C4-2B (cell line): Measurements from ENCODE around the gene SLC39A11.

Source experiments
- ZFX ChIP-seq: fragments of 450-650 bp; IDR thresholded peaks from 2 replicates; pipeline ENCODE4 v1.6.1; 2017
- TF ChIP-seq, protein P1 (sequence below): fragments of 450-650 bp; conservative IDR thresholded peaks from 2 replicates; pipeline ENCODE4 v1.5.1; 2017; ENCODE audit warnings: mild to moderate bottlenecking

DNA sequence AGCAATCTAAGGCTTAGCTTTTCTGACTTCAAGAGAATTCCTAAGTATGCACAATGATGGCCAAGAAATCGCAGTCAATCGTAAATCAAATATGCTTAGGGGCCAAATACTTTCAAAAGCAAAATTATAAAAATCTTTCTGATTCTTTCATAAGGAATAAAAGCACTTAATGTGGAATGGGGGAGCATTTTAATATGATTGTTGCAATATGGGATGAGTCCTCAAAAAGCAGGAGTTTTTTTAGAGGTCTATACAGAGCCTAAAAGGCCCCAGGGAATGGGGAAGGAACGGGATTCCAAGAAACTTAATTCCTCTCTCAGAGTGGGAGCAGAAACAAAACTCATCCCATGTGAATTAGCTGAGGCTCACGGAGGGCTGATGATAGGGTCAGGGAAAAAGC is 14.7 kb upstream of the SLC39A11 start:
- TF ChIP-seq, protein P1, sequence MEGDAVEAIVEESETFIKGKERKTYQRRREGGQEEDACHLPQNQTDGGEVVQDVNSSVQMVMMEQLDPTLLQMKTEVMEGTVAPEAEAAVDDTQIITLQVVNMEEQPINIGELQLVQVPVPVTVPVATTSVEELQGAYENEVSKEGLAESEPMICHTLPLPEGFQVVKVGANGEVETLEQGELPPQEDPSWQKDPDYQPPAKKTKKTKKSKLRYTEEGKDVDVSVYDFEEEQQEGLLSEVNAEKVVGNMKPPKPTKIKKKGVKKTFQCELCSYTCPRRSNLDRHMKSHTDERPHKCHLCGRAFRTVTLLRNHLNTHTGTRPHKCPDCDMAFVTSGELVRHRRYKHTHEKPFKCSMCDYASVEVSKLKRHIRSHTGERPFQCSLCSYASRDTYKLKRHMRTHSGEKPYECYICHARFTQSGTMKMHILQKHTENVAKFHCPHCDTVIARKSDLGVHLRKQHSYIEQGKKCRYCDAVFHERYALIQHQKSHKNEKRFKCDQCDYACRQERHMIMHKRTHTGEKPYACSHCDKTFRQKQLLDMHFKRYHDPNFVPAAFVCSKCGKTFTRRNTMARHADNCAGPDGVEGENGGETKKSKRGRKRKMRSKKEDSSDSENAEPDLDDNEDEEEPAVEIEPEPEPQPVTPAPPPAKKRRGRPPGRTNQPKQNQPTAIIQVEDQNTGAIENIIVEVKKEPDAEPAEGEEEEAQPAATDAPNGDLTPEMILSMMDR: no peak
- no peak for TF ChIP-seq ZFX
